HG03095 (cell line): ENCODE results near the gene FGF14.
A peak's percentile ranks its signal among the peaks of the same experiment; 100 is the strongest.

Source experiments
- ATAC-seq: cut with Tn5 transposase; IDR thresholded peaks from one replicate; pipeline ENCODE4 v1.9.1; 2021; ENCODE audit warnings: moderate library complexity; ENCODE audit not compliant: unreplicated experiment

FGF14 gene

DNA sequence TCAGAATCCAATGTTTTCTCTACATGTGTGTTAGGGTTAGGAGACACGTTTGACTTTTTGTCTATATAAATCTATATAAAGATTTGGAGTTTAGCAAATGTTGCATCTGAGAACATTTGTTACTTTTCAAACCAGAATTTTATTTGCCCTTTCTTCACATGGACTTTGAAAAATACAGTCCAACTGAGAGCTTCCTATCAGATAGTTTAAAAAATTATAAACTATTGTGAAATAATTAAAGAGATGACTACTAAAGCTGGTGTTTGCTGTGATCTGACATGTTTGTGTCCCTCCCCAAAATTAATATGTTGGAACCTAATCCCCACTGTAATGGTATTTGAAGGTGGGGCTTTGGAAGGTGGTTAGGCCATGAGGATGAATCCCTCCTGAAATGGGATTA lies 652.3 kb downstream of the FGF14 start:
- ATAC-seq = no peak

DNA sequence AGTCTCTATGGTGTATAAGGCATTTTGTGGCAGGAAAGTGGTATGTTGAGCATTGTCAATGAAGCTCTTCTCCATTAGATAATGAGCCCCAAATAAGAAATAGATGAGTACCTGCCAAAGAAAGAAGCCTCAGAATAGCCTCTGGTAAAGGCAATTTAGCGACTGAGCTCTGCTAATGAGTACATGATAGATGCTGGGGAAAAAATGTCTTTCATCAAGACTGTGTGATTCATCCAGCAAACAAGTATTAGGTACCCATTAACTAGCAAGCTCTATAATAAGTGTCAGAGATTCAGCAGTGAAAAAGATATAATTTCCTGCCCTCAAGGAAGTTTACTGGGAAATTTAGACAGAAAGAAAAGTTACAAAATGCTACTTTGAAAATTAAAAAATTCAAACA lies 654.8 kb downstream of the FGF14 start:
- no peak for ATAC-seq

GRCh38 chr13:101746513-101746912 lies 655.3 kb downstream of the FGF14 start:
- no peak for ATAC-seq

GRCh38 chr13:101739382-101740178 lies 662.3 kb downstream of the FGF14 start:
- peak; percentile 85 for ATAC-seq

GRCh38 chr13:101738336-101738735 lies 663.5 kb downstream of the FGF14 start:
- no peak for ATAC-seq

DNA sequence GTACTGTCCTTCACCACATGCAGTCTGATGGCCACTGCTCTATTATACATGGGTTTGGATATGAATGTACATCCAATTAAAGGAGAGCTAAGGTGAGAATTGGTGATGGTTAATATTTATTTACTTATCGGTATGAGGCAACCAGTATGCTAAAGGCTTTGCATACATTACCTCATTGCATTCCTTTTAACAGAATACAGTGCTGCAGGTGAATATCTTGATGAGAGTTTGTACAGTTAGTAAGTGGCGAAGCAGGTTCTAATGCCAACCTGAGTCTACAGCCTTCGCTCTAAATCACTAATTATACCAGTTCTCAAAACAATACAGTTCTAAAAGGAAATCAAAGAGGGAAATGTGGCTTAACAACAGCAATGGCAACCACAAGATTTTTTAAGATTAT lies 665.3 kb downstream of the FGF14 start:
- no peak for ATAC-seq

GRCh38 chr13:101730420-101731000 lies 671.3 kb downstream of the FGF14 start:
- no peak for ATAC-seq

GRCh38 chr13:101728615-101729014 lies 673.2 kb downstream of the FGF14 start:
- ATAC-seq = no peak

- no peak for ATAC-seq
These were observed 673.8 kb downstream of the FGF14 start for GRCh38 chr13:101728021-101728420.

DNA sequence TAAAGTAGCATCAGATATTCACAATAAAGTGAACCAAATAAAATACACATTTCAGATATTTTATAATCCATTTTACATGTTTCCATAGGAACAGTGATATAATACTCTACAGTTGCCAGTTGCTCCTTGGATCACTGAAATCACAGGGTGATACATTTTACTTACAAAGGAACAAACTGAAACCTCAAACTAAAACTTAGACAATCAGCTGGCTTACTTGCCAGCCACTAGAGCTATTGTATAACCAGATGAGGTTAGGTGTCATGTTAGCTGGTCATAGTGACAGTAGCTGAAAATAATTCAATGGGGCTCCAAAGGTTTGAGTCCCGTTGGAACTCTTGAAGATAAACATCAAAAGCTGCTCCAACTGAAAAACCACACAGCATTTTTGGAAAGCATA lies 674.7 kb downstream of the FGF14 start:
- no peak for ATAC-seq

DNA sequence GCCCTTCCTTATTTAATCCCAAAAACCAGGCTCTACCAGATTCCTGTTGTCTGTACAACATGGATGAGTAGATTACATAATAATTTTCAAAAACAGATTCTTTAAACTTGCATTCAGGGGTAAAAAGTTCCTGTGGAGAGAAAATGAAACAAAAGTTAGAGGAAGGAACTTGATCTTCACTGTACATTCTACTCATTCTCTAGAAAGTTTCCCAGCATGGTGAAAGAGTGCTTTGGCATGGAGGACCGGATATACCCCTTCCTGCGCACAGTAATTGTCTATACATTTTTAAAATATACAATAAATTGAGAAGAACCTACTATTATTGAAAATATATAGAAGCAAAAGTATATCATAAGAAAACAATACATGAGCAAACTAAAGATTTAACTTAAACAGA lies 675.2 kb downstream of the FGF14 start:
- ATAC-seq = no peak

GRCh38 chr13:101718496-101718895 lies 683.4 kb downstream of the FGF14 start:
- no peak for ATAC-seq

DNA sequence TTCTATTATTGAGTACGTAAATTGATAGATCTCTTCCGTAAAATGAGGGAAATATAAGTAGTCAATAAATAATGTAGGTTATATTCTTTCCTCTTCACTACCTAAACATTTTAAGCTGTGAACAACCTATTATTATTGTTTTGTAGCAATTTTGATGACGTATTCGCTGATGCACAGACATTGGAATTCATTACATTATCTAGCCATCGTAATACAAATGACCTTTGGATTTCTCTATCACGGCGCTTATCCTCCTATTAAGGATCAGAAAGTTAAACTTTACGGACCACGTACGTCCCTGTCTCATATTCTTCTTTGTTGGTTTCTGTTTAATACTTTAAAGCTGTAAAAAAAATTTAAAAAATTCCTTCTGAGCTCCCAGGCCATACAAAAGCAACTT lies 684.5 kb downstream of the FGF14 start:
- ATAC-seq = no peak

DNA sequence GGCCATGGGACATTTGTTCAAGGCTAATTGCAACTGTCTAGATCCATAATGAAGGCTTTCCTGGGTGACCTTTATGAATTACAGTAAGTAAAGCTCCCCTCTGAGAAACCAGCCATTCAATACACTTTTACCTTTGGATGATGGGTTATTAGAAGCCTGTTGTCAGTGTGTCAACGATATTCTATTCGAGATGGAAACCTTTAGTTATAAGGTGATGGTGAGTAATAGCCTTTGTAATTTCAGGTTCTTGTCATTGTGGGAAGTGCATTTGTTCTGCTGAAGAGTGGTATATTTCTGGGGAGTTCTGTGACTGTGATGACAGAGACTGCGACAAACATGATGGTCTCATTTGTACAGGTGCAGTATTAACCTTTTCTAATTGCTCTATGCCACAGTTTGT lies 687.7 kb downstream of the FGF14 start:
- ATAC-seq = no peak

GRCh38 chr13:101712026-101712348 lies 689.9 kb downstream of the FGF14 start:
- no peak for ATAC-seq

DNA sequence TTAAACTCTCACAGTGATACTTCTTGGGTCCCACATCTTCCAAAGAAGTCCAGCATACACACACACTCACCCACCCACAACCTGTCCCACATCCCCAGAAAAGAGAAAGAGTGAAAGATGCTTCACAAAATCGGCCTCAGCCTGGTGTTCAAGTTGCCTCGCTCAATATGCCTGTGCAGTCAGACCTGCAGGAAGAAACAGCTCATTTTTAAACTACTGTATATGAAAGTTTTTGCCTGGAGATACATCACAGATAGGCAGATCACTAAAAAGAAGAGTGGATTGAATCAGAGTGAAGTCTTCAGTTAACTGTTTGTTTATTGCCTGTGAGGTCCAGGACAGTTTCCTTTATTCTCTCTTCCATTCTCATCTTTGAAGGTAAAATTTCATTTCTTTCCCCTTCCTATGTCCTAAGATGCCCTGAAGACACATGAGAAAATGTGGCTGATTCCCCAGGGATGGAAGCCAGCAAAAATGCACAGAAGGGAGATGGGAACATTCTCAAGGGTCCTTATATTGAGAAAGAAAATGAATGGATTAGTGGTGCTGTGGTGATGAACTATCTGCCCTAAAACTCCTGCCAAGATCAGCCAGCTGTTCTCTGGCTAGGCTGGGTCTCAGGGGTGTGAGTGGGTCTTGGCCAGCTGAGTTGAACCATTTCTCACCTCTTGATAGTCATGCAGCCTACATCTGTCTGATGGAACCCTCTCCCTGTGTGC lies 690.4 kb downstream of the FGF14 start:
- ATAC-seq = no peak

DNA sequence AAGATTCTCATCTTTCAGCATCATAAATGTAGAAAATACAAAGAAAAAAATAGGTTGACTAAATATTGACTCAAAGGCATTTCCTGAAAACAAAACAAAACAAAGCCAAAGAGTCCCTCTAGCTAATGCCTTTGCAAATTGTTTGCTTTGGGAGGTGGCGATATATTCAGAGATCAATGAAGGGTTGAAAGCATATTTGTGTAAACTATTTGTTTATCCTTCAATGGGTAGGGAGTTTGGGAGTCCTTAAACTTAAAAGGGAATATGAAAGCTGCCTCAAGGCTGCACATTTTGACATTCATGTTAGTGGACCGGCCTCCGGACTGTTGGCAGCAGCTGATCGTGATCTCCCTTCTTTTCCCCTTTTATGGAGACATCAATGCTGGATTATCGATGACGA lies 691.9 kb downstream of the FGF14 start:
- ATAC-seq = no peak

GRCh38 chr13:101708115-101708514 lies 693.7 kb downstream of the FGF14 start:
- no peak for ATAC-seq

- no peak for ATAC-seq
These were observed 694.2 kb downstream of the FGF14 start for GRCh38 chr13:101707659-101708058.

GRCh38 chr13:101706651-101707050 lies 695.2 kb downstream of the FGF14 start:
- ATAC-seq = no peak

- no peak for ATAC-seq
These were observed 698.0 kb downstream of the FGF14 start for GRCh38 chr13:101703838-101704237.

GRCh38 chr13:101703081-101703480 lies 698.8 kb downstream of the FGF14 start:
- ATAC-seq = no peak
